Coronary artery (tissue), 2 donors: ENCODE measurements around the gene GABRG3.

Source experiments
- DNase-seq: peaks from one replicate; pipeline ENCODE4 v3.0.0-alpha.2; 2017; ENCODE audit warnings: low spot score
- H3K27ac ChIP-seq, 2 donors: fragments of 200-600 bp; sonication (generic); one replicate each; pipeline ENCODE4 v1.5.1; 2016 to 2019
- H3K4me3 ChIP-seq: fragments of 200-600 bp; sonication (generic); 2 replicates; pipeline ENCODE4 v1.5.1; 2016; ENCODE audit warnings: mild to moderate bottlenecking, moderate library complexity
- TF ChIP-seq, protein P1 (sequence below): fragments of 200-600 bp; sonication (generic); IDR thresholded peaks from one replicate; pipeline ENCODE4 v1.5.1; 2019; ENCODE audit warnings: antibody characterized with exemption

Gene GABRG3

DNA sequence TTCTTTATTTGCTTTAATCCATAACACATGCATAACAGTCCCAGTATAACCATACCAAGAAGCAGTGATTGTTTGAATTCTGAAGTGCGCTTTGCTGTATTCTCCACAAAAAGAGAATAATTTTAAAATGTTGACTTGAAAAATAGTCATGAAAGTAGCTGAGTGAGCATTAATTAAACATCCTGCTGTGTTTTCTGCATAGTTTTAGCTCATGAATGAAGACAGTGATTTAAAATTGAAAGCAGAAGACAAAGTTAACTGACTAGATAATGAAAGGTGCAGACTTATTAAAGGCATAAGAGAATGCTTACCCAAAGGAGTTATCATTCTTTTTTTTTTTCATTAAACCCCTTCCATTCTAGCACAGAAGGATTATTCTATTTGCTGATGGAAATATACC is 143.5 kb downstream of the GABRG3 start:
- TF ChIP-seq, protein P1, sequence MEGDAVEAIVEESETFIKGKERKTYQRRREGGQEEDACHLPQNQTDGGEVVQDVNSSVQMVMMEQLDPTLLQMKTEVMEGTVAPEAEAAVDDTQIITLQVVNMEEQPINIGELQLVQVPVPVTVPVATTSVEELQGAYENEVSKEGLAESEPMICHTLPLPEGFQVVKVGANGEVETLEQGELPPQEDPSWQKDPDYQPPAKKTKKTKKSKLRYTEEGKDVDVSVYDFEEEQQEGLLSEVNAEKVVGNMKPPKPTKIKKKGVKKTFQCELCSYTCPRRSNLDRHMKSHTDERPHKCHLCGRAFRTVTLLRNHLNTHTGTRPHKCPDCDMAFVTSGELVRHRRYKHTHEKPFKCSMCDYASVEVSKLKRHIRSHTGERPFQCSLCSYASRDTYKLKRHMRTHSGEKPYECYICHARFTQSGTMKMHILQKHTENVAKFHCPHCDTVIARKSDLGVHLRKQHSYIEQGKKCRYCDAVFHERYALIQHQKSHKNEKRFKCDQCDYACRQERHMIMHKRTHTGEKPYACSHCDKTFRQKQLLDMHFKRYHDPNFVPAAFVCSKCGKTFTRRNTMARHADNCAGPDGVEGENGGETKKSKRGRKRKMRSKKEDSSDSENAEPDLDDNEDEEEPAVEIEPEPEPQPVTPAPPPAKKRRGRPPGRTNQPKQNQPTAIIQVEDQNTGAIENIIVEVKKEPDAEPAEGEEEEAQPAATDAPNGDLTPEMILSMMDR: no peak
- Histone ChIP-seq H3K27ac (no peak overlapping the region), H3K4me3 (no peak overlapping the region)
- DNase-seq: no peak

DNA sequence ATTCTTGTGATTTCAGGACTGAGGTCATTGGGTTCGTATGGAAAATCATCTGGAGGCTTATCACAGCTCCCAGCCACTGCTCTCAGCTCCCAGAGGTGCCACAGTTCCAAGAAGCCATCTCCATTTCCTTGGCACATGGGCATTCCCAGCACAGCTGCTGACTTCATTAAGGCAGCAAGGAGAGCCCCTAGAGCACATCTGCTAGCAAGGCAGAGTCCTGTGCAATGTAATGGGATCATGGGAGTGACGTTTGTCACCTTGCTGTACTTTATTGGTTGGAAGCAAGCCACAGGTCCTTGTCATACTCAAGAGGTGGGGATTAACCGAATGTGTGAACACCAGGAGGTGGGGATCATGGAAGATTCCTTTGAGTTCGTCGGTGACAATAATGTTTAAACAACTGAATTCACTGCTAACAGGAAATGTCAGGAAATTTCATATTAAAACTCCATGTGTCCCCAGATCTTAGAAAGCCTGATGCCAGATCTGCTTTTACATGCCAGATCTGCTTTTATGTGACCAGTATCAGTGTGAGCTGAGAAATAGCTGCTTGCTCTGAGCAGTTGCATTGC is 148.8 kb downstream of the GABRG3 start:
- DNase-seq: no peak
- H3K4me3 ChIP-seq: no peak overlapping the region
- TF ChIP-seq, protein P1: no peak
- no peak overlapping the region for H3K27ac ChIP-seq

DNA sequence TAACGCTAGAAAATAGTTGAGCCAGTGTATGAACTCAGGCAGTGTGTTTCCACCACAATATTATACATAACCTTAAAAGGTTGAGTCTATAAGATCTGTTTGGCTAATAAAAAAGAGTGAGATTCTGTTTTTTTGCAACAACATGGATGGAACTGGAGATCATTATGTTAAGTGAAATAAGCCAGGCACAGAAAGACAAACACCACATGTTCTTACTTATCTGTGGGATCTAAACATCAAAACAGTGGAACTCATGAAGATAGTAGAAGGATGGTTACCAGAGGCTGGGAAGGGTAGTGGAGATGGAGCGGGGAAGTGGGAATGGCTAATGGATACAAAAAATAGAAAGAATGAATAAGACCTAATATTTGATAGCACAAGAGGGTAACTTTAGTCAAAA is 150.7 kb downstream of the GABRG3 start:
- Histone ChIP-seq H3K27ac (no peak overlapping the region), H3K4me3 (no peak overlapping the region)
- DNase-seq: no peak
- TF ChIP-seq, protein P1: no peak

DNA sequence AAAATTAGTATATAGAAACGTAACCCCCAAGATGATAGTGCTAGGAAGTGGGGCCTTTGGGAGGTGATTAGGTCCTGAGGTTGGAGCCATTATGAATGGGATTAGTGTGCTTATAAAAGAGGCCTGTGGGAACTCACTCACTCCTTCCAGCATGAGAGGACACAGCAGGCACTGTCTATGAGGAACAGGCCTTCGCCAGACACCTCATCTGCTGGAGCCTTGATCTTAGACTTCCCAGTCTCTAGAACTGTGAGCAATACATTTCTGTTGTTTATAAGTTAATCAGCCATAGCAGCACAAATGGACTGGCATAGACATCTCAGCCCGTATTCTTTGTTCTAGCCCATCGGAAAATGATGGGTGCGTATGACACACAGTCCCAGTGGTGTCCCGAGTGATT is 152.3 kb downstream of the GABRG3 start:
- H3K27ac ChIP-seq: no peak overlapping the region
- H3K4me3 ChIP-seq: no peak overlapping the region
- TF ChIP-seq, protein P1: no peak
- DNase-seq: no peak

DNA sequence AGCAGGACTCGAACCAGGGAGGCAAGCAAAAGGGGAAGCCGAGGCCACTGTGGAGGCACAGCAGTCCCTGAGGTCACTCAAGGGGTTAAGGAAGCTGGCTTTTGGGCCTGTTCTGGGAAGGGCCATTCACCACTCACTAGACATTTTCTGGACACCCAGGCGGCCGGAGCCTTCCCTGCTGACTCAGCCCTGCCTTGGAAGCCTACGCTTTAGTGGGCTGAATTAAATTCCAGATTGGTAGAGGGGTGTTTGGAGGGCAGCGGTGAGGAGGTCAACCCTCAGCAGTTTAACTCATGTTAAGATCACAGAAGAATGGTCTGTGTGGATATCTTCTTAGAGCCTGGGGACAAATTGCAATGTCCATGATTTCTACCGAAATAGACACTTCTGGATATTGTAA is 152.8 kb downstream of the GABRG3 start:
- TF ChIP-seq, protein P1: no peak
- Histone ChIP-seq H3K27ac (no peak overlapping the region), H3K4me3 (no peak overlapping the region)
- no peak for DNase-seq

DNA sequence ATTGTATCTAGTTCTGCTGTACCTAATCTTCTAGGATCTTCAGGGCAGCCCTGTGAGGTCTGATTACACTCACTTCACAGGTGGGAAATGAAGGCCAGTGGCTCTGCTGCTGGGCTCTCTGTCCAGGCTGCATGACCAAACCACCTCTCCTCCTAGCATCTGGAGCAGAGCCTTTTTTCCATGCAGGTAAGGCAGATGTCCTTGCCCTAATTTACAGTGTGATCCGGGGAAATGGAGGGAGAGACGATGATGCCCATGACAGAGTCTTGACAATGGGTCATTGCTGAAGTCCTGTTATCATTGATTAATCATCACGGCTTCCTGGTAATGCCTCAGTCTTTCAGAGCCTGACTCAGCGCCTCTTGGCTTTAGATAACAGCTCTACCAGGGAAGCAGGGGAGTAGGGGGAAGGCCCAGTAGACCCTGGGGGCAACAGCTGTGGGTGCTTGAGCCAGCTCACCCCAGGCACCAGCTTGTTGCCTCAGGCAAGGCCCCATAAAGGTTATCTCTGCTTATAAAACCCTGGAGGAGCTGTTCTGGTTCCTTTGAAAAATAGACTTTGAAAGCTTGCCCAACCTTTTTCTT is 153.4 kb downstream of the GABRG3 start:
- H3K4me3 ChIP-seq: no peak overlapping the region
- TF ChIP-seq, protein P1: no peak
- H3K27ac ChIP-seq: no peak overlapping the region
- no peak for DNase-seq

DNA sequence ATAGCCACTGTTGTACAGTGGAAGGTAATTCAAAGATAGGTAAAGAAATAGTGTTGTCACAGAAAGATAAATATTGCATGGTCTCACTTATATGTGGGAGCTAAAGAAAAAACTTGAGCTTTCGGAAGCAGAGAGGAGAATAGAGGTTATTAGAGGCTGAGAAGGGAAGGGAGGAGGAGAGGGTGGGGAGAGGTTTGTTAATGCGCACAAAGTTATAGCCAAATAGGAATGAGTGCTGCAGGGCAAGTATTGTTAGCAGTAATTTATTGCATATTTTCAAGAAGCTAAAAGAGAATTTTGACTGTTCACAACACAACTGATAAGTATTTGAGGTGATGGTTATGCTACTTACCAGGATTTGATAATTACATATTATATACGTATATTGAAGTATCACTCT is 154.2 kb downstream of the GABRG3 start:
- Histone ChIP-seq H3K4me3 (no peak overlapping the region), H3K27ac (no peak overlapping the region)
- no peak for DNase-seq
- TF ChIP-seq, protein P1: no peak
